Kidney capillary endothelial cell (primary cell): ENCODE results near the gene INO80D.
"Not testable (repeated sequence)": the region's sequence is repeated elsewhere in the genome, so short reads cannot be mapped to it uniquely, and the experiment has no call there.

Experiments
- DNase-seq: peaks from one replicate; pipeline ENCODE4 v3.0.0-alpha.2; 2018; ENCODE audit warnings: low spot score

Gene INO80D

GRCh38 chr2:206084439-206084869 is 1.5 kb downstream of the INO80D start:
- DNase-seq = peak; percentile 55

GRCh38 chr2:206083602-206084438 is 2.2 kb downstream of the INO80D start:
- peak; percentile 5 for DNase-seq

GRCh38 chr2:206082298-206082843 is 3.6 kb downstream of the INO80D start:
- DNase-seq = no peak

GRCh38 chr2:206080927-206081326 is 5.0 kb downstream of the INO80D start:
- no peak for DNase-seq

- DNase-seq = no peak
Observed at GRCh38 chr2:206079699-206080465, 6.1 kb downstream of the INO80D start.

- DNase-seq = not testable (repeated sequence)
Observed at GRCh38 chr2:206077879-206078278, 8.1 kb downstream of the INO80D start.

- DNase-seq = no peak
Observed at GRCh38 chr2:206075113-206075512, 10.9 kb downstream of the INO80D start.

GRCh38 chr2:206071807-206072206 is 14.2 kb downstream of the INO80D start:
- DNase-seq = no peak

- DNase-seq = no peak
Observed at GRCh38 chr2:206069417-206069816, 16.6 kb downstream of the INO80D start.

- DNase-seq = no peak
Observed at GRCh38 chr2:206068207-206068606, 17.8 kb downstream of the INO80D start.

GRCh38 chr2:206064077-206064476 is 21.9 kb downstream of the INO80D start:
- DNase-seq = no peak

GRCh38 chr2:206063635-206064034 is 22.3 kb downstream of the INO80D start:
- DNase-seq = no peak

- no peak for DNase-seq
Observed at GRCh38 chr2:206062724-206063123, 23.2 kb downstream of the INO80D start.

- DNase-seq = no peak
Observed at GRCh38 chr2:206056286-206056685, 29.7 kb downstream of the INO80D start.

- DNase-seq = peak; percentile 9
Observed at GRCh38 chr2:206054952-206055351, 31.0 kb downstream of the INO80D start.

- DNase-seq = no peak
Observed at GRCh38 chr2:206051912-206052311, 34.1 kb downstream of the INO80D start.

GRCh38 chr2:206049392-206049791 is 36.6 kb downstream of the INO80D start:
- DNase-seq = no peak

GRCh38 chr2:206045251-206045650 is 40.7 kb downstream of the INO80D start:
- DNase-seq = no peak

GRCh38 chr2:206040525-206040924 is 45.4 kb downstream of the INO80D start:
- no peak for DNase-seq

GRCh38 chr2:206035393-206035792 is 50.6 kb downstream of the INO80D start:
- not testable (repeated sequence) for DNase-seq

GRCh38 chr2:206033452-206033851 is 52.5 kb downstream of the INO80D start:
- DNase-seq = not testable (repeated sequence)

- no peak for DNase-seq
Observed at GRCh38 chr2:206031950-206032567, 53.9 kb downstream of the INO80D start.
